Mononuclear cell (primary cell): ENCODE measurements around the gene SLC2A5. TPM values are rescaled to one million over a fixed set of nuclear protein-coding genes. Genes with fewer than 3 reads are reported as not detected.
A peak's percentile ranks its signal among the peaks of the same experiment; 100 is the strongest.

ENCODE experiments used
- H3K27me3 ChIP-seq: 2 replicates; pipeline ENCODE4 v1.6.0; 2011; ENCODE audit warnings: low read length, control low read depth; ENCODE audit not compliant: insufficient read depth
- H3K4me1 ChIP-seq: 2 replicates; pipeline ENCODE4 v1.5.1; 2011; ENCODE audit warnings: mild to moderate bottlenecking, low read length, control low read depth; ENCODE audit not compliant: insufficient read depth
- H3K4me3 ChIP-seq: 2 replicates; pipeline ENCODE4 v1.5.1; 2011; ENCODE audit warnings: mild to moderate bottlenecking, low read length, moderate library complexity
- H3K9me3 ChIP-seq: 2 replicates; pipeline ENCODE4 v1.5.1; 2011; ENCODE audit warnings: low read depth, mild to moderate bottlenecking, control low read depth, low read length
- total RNA-seq: library from RNA; depleted of rRNA; stranded (reverse); fragments of >200 nt; gene quantifications from one replicate; pipeline ENCODE4 v1.2.3, GENCODE V29; 2012

The SLC2A5 gene
- 0.73 TPM for total RNA-seq

GRCh38 chr1:9069326-9070100, at the start of gene SLC2A5:
SLC2A5 (minus strand) TSS chr1:9069635; CDS start chr1:9069536, 99 bp downstream.
- Histone ChIP-seq H3K4me3 (peak within 1 kb of the TSS; percentile 7), H3K27me3 (no peaks in the 10 kb centered on the region), H3K4me1 (peaks cover 65% of the 10 kb centered on the region), H3K9me3 (no peaks in the 10 kb centered on the region)

GRCh38 chr1:9118186-9118585, 48.8 kb upstream of the SLC2A5 start:
- no peaks in the 10 kb centered on the region for H3K27me3 ChIP-seq
- peaks cover 19% of the 10 kb centered on the region for H3K4me1 ChIP-seq
- no peak overlapping the region for H3K4me3 ChIP-seq
- no peaks in the 10 kb centered on the region for H3K9me3 ChIP-seq

DNA sequence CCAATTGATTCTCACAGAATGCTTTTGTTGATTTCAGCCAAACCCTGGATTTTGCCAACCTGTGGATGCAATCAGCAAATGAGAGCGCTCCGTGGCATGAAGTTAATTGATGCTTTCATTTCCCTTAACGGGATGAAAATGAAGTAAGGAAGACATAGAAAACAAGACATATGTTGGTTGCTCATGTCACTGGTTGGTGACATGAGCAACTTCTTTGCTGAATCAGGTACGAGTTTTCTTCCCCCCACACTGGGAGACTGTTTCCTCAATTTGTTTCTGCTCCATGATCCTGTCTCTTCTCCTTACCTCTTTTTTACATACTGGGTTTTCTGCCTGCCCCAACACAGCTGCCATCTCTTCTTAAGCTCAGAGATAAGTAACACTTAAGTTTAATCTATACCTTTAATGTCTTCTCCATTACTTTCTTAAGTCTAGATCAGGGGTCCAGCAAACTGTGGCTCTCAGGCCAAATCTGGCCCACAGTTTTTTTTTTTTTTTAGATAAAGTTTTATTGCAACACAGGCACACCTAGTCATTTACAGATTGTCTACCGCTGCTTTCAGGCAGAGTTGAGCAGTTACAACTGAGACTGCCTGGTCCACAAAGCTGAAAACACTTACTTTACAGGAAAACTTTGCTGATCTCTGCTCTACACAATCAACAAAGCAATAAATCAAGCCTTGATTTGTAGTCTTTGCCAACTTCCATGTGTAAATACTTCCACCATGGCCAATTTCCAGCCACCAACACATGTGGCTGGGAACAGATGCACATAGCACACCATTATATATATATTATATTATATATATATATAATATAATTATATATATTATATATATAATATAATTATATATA, 46.1 kb upstream of the SLC2A5 start:
- H3K4me3 ChIP-seq = no peak overlapping the region
- no peaks in the 10 kb centered on the region for H3K9me3 ChIP-seq
- peaks cover 6% of the 10 kb centered on the region for H3K4me1 ChIP-seq
- H3K27me3 ChIP-seq = no peaks in the 10 kb centered on the region

- Histone ChIP-seq H3K27me3 (no peaks in the 10 kb centered on the region), H3K9me3 (no peaks in the 10 kb centered on the region), H3K4me1 (no peaks in the 10 kb centered on the region), H3K4me3 (no peak overlapping the region)
Measured at GRCh38 chr1:9112961-9113880, 43.8 kb upstream of the SLC2A5 start.

DNA sequence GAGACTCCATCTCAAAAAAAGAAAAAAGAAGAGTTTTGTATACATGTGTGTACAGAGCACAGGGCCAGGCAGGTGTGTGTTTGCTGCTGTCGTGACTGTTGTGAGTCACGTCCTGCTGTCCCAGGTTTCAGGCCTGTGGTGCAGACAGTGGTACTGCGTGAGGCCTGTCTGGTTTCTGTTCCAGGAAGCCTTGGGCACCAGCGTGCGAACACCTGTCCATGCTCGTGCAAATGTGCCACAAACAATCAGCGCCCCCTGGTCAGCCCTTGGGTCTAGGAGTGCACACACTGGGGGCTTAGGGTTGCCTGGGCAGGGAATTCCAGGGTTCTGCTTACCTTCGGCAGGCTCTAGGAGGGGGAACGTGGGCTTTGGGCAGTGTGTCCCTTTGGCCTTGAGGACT, 42.5 kb upstream of the SLC2A5 start:
- Histone ChIP-seq H3K4me1 (no peaks in the 10 kb centered on the region), H3K9me3 (no peaks in the 10 kb centered on the region), H3K27me3 (no peaks in the 10 kb centered on the region), H3K4me3 (no peak overlapping the region)

- no peak overlapping the region for H3K4me3 ChIP-seq
- no peaks in the 10 kb centered on the region for H3K27me3 ChIP-seq
- no peaks in the 10 kb centered on the region for H3K9me3 ChIP-seq
- H3K4me1 ChIP-seq = no peaks in the 10 kb centered on the region
Measured at GRCh38 chr1:9111357-9111691, 41.9 kb upstream of the SLC2A5 start.

DNA sequence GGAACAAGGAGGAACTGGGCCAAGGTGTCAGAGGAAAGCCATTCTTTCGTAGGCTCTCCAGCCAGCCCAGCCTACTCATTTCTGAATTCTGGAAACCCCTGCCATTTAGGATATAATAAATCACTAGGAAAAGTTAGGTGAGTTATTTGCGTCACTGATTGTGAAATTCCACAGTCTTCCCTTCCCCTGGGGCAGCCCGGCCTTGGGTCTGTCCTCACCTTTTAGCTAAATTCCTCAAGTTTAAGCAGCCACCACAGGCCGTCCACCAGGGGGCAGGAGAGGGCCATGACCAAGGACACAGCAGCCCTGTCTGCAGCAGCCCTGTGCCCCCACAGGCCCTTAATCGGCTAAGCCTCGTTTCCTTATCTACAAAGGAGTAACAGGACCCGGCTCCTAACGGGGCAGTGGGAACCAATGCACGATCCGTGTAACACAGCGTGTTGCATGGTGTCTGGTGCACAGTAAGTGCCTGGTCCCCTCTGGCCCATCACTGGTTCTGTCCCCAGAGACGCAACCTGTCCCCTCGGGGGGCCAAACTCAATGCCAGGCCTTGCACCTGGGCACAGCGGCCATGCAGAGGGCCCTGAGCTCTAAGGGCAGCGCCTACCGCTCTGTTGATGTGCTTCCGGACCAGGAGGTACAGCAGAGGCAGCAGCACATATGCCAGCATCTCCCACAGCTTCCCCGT, 41.4 kb upstream of the SLC2A5 start:
- no peaks in the 10 kb centered on the region for H3K9me3 ChIP-seq
- no peaks in the 10 kb centered on the region for H3K4me1 ChIP-seq
- no peak overlapping the region for H3K4me3 ChIP-seq

GRCh38 chr1:9108056-9108665, 38.7 kb upstream of the SLC2A5 start:
- Histone ChIP-seq H3K9me3 (no peaks in the 10 kb centered on the region), H3K27me3 (no peaks in the 10 kb centered on the region), H3K4me3 (no peak overlapping the region), H3K4me1 (no peaks in the 10 kb centered on the region)

More for the DNA sequence above, 41.4 kb upstream of the SLC2A5 start:
- no peaks in the 10 kb centered on the region for H3K27me3 ChIP-seq

DNA sequence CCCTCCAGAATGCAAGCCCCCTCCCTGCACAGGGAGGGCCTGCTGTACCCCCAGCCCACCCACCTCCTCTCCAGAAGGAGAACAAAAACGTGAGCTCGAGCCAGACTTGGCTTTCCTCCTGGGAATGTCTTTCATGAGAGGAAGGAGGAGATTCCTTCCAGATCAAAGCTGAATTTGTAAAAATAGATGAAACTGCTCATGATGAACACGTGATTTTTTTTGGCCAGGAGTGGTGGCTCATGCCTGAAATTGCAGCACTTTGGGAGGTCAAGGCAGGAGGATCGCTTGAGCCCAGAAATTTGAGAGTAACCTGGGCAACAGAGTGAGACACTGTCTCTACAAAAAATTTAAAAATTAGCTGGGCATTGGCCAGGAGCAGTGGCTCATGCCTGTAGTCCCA, 37.7 kb upstream of the SLC2A5 start:
- no peaks in the 10 kb centered on the region for H3K4me1 ChIP-seq

DNA sequence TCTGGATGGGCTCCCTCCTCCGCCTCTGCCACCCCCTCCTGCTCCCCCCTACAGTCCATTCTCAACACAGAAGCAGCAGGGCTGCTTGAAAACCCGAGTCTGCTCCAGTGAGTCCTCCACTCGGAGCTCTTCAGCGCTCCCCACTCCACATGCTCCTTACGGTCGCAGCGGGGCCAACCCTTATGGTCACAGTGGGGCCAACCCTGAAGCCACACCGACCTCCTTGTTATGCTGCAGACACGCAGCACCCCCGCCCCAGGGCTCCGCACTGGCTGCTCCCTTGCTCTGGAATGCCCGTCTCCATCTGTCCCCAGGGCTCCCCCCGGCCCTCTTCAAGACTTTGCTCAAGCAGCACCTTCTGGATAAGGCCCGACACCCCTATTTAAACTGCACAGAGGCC, 36.9 kb upstream of the SLC2A5 start:
- Histone ChIP-seq H3K4me1 (no peaks in the 10 kb centered on the region), H3K4me3 (no peak overlapping the region), H3K9me3 (no peaks in the 10 kb centered on the region), H3K27me3 (no peaks in the 10 kb centered on the region)

More for the DNA sequence above, 37.7 kb upstream of the SLC2A5 start:
- no peaks in the 10 kb centered on the region for H3K27me3 ChIP-seq
- no peaks in the 10 kb centered on the region for H3K9me3 ChIP-seq
- H3K4me3 ChIP-seq = no peak overlapping the region

- Histone ChIP-seq H3K4me1 (no peaks in the 10 kb centered on the region), H3K27me3 (no peaks in the 10 kb centered on the region), H3K9me3 (no peaks in the 10 kb centered on the region), H3K4me3 (no peak overlapping the region)
Measured at GRCh38 chr1:9105336-9105867, 36.0 kb upstream of the SLC2A5 start.

GRCh38 chr1:9101510-9102146, 32.2 kb upstream of the SLC2A5 start:
- H3K4me1 ChIP-seq = no peaks in the 10 kb centered on the region
- H3K9me3 ChIP-seq = no peaks in the 10 kb centered on the region
- no peaks in the 10 kb centered on the region for H3K27me3 ChIP-seq
- no peak overlapping the region for H3K4me3 ChIP-seq

DNA sequence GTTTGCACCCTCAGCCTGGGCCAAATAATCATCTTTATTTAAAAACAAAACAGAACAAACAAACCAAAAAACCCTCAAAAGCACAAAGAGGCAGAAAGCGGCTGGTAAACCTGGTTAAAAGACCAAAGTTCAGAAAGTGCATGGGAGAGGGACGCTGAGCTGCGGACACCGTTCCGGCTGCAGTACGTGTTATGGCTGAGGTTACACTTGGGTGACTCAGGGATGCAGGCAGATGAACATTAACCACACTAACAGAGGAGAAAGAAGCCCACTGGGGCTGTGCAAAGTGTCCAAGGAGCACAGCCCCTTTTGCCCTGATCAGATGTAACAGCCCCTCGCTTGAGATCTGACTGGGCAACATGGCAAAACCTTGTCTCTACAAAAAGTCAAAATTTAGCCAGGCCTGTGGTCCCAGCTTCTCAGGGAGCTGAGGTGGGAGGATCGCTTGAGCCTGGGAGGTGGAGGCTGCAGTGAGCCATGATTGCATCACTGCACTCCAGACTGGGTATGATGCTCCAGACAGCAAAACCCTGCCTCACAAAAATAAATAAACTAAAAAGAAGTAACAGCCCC, 31.1 kb upstream of the SLC2A5 start:
- no peak overlapping the region for H3K4me3 ChIP-seq
- no peaks in the 10 kb centered on the region for H3K4me1 ChIP-seq
- H3K9me3 ChIP-seq = no peaks in the 10 kb centered on the region
- H3K27me3 ChIP-seq = no peaks in the 10 kb centered on the region
